B cell (primary cell): ENCODE results near the gene USF1. TPM values are rescaled to one million over a fixed set of nuclear protein-coding genes. Genes with fewer than 3 reads are reported as not detected.

Experiments used
- ATAC-seq: fragments of 200-7000 bp; cut with Tn5 transposase; one replicate; pipeline ENCODE4 v1.10.0; 2021; ENCODE audit warnings: low read depth, mild to moderate bottlenecking, moderate number of reproducible peaks, moderate library complexity
- CTCF ChIA-PET: fragments of 350-600 bp; sonication (Branson Sonifier 250); formaldehyde crosslinking; loops from one replicate; lab custom pipeline; 2021; ENCODE audit warnings: antibody characterized with exemption, inconsistent platforms; lab: Charles Lee
- POLR2A ChIA-PET: fragments of 350-600 bp; sonication (Branson Sonifier 250); formaldehyde crosslinking; loops from one replicate; lab custom pipeline; 2021; ENCODE audit warnings: antibody characterized with exemption; lab: Charles Lee
- DNase-seq: peaks from one replicate; pipeline ENCODE4 v3.0.0; 2013
- H2AFZ ChIP-seq: 2 replicates; pipeline ENCODE4 v1.6.1; 2012; ENCODE audit warnings: mild to moderate bottlenecking, low read depth, low read length; ENCODE audit not compliant: insufficient read depth, poor library complexity, severe bottlenecking
- H3K27ac ChIP-seq, 2 donors: 1 replicate in 1 of 2; 2 replicates in 1 of 2; pipeline ENCODE4 v1.5.1; 2012 to 2013; ENCODE audit warnings: low read length in 2 of 2, mild to moderate bottlenecking in 2 of 2, moderate library complexity in 1 of 2
- H3K27me3 ChIP-seq, 4 experiments: fragments of 200-600 bp in 1 of 4; sonication (generic) in 1 of 4; replicated peaks in 1 of 4; 1 replicate in 2 of 4; 2 replicates in 2 of 4; pipeline versions ENCODE4 v1.6.1 to v1.7.0; 2013 to 2016; ENCODE audit warnings: low read length in 3 of 4, mild to moderate bottlenecking in 2 of 4, mixed read lengths in 1 of 4, moderate library complexity in 1 of 4; ENCODE audit not compliant: insufficient read depth in 4 of 4, control insufficient read depth in 3 of 4; ENCODE audit errors: control extremely low read depth in 1 of 4
- H3K36me3 ChIP-seq, 2 experiments: replicated peaks in 1 of 2; 1 replicate in 1 of 2; 2 replicates in 1 of 2; pipeline versions ENCODE4 v1.6.1 to v1.7.1; 2013; ENCODE audit warnings: low read length in 1 of 2; ENCODE audit not compliant: insufficient read depth in 2 of 2, control insufficient read depth in 1 of 2; ENCODE audit errors: control extremely low read depth in 1 of 2, extremely low read depth in 1 of 2
- H3K4me1 ChIP-seq, 2 donors: fragments of 200-600 bp in 1 of 2; sonication (generic) in 1 of 2; 1 replicate in 1 of 2; 2 replicates in 1 of 2; pipeline versions ENCODE4 v1.5.1 to v1.6.1; 2013 to 2017; ENCODE audit warnings: low read length in 2 of 2; ENCODE audit not compliant: control insufficient read depth in 2 of 2, insufficient read depth in 2 of 2
- H3K4me2 ChIP-seq: replicated peaks from 2 replicates; pipeline ENCODE3; 2012; ENCODE audit warnings: mild to moderate bottlenecking, low read depth, low read length; ENCODE audit not compliant: poor library complexity, severe bottlenecking
- H3K4me3 ChIP-seq, 5 experiments: fragments of 200-600 bp in 1 of 5; sonication (generic) in 1 of 5; 1 replicate in 3 of 5; 2 replicates in 2 of 5; pipeline versions ENCODE4 v1.5.1 to v1.7.0; 2011 to 2016; ENCODE audit warnings: low read length in 4 of 5, mild to moderate bottlenecking in 4 of 5, low read depth in 2 of 5, control low read depth in 1 of 5, moderate library complexity in 1 of 5; ENCODE audit not compliant: insufficient read depth in 1 of 5; ENCODE audit errors: control extremely low read depth in 1 of 5, extremely low read depth in 1 of 5
- H3K79me2 ChIP-seq: fragments of 200-600 bp; sonication (generic); one replicate; pipeline ENCODE4 v1.6.0; 2016; ENCODE audit warnings: low read length; ENCODE audit not compliant: control insufficient read depth, insufficient read depth
- H3K9ac ChIP-seq: fragments of 200-600 bp; sonication (generic); 2 replicates; pipeline ENCODE4 v1.6.1; 2017; ENCODE audit warnings: mild to moderate bottlenecking, low read length, moderate library complexity
- H3K9me3 ChIP-seq, 3 donors: one replicate each; pipeline versions ENCODE4 v1.6.1 to v1.7.1; 2013; ENCODE audit warnings: low read length in 2 of 3; ENCODE audit not compliant: control insufficient read depth in 2 of 3, insufficient read depth in 1 of 3; ENCODE audit errors: control extremely low read depth in 1 of 3
- H4K20me1 ChIP-seq: 2 replicates; pipeline ENCODE4 v1.6.0; 2012; ENCODE audit warnings: mild to moderate bottlenecking, low read length; ENCODE audit not compliant: insufficient read depth, control insufficient read depth, poor library complexity, severe bottlenecking
- H3K27ac Mint-ChIP-seq: one replicate; pipeline ENCODE4 v1.8.0; 2021; ENCODE audit warnings: mixed read lengths
- H3K27me3 Mint-ChIP-seq: one replicate; pipeline ENCODE4 v1.8.0; 2021; ENCODE audit warnings: mixed read lengths
- H3K4me1 Mint-ChIP-seq: one replicate; pipeline ENCODE4 v1.8.0; 2021; ENCODE audit warnings: mixed read lengths
- H3K4me3 Mint-ChIP-seq: one replicate; pipeline ENCODE4 v1.8.0; 2021; ENCODE audit warnings: mixed read lengths
- H3K9me3 Mint-ChIP-seq: one replicate; pipeline ENCODE4 v1.8.0; 2022; ENCODE audit warnings: mixed read lengths; ENCODE audit not compliant: insufficient read depth
- EZH2 ChIP-seq: IDR thresholded peaks from 2 replicates; pipeline ENCODE4 v1.6.1; 2012; ENCODE audit warnings: borderline replicate concordance, low read depth, mild to moderate bottlenecking, moderate library complexity, low read length; ENCODE audit not compliant: insufficient read depth, poor library complexity, severe bottlenecking
- WGBS: methylation state at CpG from one replicate; pipeline ENCODE4 v1.1.5; 2013; ENCODE audit warnings: missing lambda C conversion rate; ENCODE audit not compliant: insufficient coverage; 5-methylcytosine and 5-hydroxymethylcytosine counted together
- intact Hi-C: fragments of 100-400 bp; cut with micrococcal nuclease; formaldehyde crosslinking; loops from one replicate; pipeline ENCODE4 v1.10.0; 2022
- polyA plus RNA-seq: library from polyadenylated mRNA; depleted of rRNA; stranded (reverse); fragments of >200 nt; gene quantifications from 2 replicates; pipeline ENCODE4 v1.2.3, GENCODE V29; 2012
- total RNA-seq, 2 donors: library from RNA; stranded (reverse); fragments of 120-200 nt in 1 of 2; gene quantifications; 1 replicate in 1 of 2; 2 replicates in 1 of 2; pipeline versions ENCODE4 v1.2.3 to v1.2.4, GENCODE V29; 2013 to 2022
- TF ChIP-seq, protein P1 (sequence below): fragments of 200-600 bp; IDR thresholded peaks from one replicate; pipeline ENCODE4 v1.8.0; 2022; ENCODE audit warnings: antibody characterized with exemption, mild to moderate bottlenecking

USF1 gene
- total and polyA plus RNA-seq, 2 donors (not counting 1 experiment from before 2014, with no cell fraction given) = 192 to 249 TPM

DNA sequence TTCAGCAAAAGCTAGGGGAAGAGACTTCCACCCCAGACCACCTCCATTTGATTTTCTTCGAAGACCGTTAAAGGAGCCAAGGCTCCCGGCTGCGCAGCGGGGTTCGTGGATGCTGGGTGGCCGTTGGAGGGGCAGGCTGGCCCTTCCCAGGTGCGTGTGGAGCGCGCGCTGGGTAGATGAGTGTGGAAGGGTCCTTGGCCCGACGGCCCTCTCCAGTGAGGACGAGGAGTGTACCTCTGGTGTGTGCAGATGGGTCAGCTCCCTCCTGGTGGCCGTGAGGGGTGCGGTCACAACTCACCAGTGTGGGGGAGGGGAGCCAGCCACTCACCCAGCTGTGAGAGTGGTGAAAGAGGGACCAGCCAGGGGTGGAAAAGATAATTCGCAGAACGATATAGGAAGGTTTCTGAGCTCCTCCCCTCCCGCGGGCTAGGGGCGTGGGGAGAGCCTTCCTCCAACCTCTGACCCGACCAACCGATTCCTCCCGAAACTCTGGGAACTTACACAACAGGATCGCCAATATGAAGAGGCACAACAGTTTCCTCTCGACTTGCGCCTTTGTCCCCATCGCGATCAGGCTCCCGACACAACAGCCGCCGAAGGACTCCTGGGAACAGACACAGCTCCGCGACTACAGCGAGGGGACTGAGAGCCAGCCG lies 25.1 kb downstream of the USF1 start, which contains the start of gene F11R:
TSS of gene F11R (minus strand) at position 644 of the 656 bp plus-strand sequence. CDS start at position 565, 79 bp downstream.
- H2AFZ ChIP-seq = peak within 1 kb of the TSS; percentile 72
- no peaks in the 10 kb centered on the region for H3K9me3 Mint-ChIP-seq
- peaks cover 22 to 23% of the 10 kb centered on the region in 2 donors for H3K4me1 ChIP-seq
- intact Hi-C loops = loop anchor here (1.0 to 5.0 kb wide), 5 partner anchors 7 to 77 kb away; partner anchors contain the start of genes KLHDC9, TSTD1 and USF1
- H3K27me3 ChIP-seq = no peaks in the 10 kb centered on the region
- peaks cover 26% of the 10 kb centered on the region for H3K4me1 Mint-ChIP-seq
- ATAC-seq (peak; percentile 41), DNase-seq (no peak)
- peak within 1 kb of the TSS; percentile 55 to 85 for H3K27ac ChIP-seq
- under 1% methylated on average over 34 of the region's 36 CpGs for WGBS
- H3K4me3 Mint-ChIP-seq = peak within 1 kb of the TSS; percentile 96
- H3K4me2 ChIP-seq = peak within 1 kb of the TSS; percentile 99
- no peaks in the 10 kb centered on the region for H4K20me1 ChIP-seq
- peak within 1 kb of the TSS; percentile 91 for H3K27ac Mint-ChIP-seq
- H3K9ac ChIP-seq = peak within 1 kb of the TSS; percentile 80
- TF ChIP-seq, protein P1, sequence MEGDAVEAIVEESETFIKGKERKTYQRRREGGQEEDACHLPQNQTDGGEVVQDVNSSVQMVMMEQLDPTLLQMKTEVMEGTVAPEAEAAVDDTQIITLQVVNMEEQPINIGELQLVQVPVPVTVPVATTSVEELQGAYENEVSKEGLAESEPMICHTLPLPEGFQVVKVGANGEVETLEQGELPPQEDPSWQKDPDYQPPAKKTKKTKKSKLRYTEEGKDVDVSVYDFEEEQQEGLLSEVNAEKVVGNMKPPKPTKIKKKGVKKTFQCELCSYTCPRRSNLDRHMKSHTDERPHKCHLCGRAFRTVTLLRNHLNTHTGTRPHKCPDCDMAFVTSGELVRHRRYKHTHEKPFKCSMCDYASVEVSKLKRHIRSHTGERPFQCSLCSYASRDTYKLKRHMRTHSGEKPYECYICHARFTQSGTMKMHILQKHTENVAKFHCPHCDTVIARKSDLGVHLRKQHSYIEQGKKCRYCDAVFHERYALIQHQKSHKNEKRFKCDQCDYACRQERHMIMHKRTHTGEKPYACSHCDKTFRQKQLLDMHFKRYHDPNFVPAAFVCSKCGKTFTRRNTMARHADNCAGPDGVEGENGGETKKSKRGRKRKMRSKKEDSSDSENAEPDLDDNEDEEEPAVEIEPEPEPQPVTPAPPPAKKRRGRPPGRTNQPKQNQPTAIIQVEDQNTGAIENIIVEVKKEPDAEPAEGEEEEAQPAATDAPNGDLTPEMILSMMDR = peak; percentile 12
- no peak for TF ChIP-seq EZH2
- no peaks in the 10 kb centered on the region for H3K9me3 ChIP-seq
- POLR2A ChIA-PET = interaction anchor here (0.5 to 1.9 kb wide), 9 partner anchors 7 to 145 kb away, joined by 3 to 20 read pairs (median 4); partner anchors contain the start of genes NIT1, PFDN2, PPOX and TSTD1
- CTCF ChIA-PET = interaction anchor here (0.9 to 3.6 kb wide), 13 partner anchors 12 to 127 kb away, joined by 3 to 24 read pairs (median 5); partner anchors contain the start of genes ARHGAP30, ITLN2, KLHDC9 and USF1
- peaks cover 5% of the 10 kb centered on the region for H3K79me2 ChIP-seq
- H3K27me3 Mint-ChIP-seq = no peaks in the 10 kb centered on the region
- peak within 1 kb of the TSS; percentile 65 to 83 (median 81) for H3K4me3 ChIP-seq
- H3K36me3 ChIP-seq = peaks cover 0 to 2% of the 10 kb centered on the region in 2 experiments
